DOHH2 (cell line): ENCODE measurements around the gene PYGB.

Experiments
- CTCF ChIP-seq: fragments of 200-600 bp; sonication (generic); IDR thresholded peaks from one replicate; pipeline ENCODE4 v1.5.1; 2014; ENCODE audit warnings: antibody characterized with exemption, mild to moderate bottlenecking, low read depth, low read length; ENCODE audit not compliant: poor library complexity, severe bottlenecking
- EZH2phosphoT487 ChIP-seq: fragments of 200-600 bp; sonication (generic); IDR thresholded peaks from 2 replicates; pipeline ENCODE4 v1.6.1; 2017; ENCODE audit warnings: borderline replicate concordance, mild to moderate bottlenecking, antibody characterized with exemption, low read length, moderate library complexity, mixed read lengths

GRCh38 chr20:25325073-25325472 is 77.2 kb downstream of the PYGB start:
- TF ChIP-seq CTCF (no peak), EZH2phosphoT487 (no peak)
